HCT116 (cell line): ENCODE measurements around the gene GAB2. TPM values are rescaled to one million over a fixed set of nuclear protein-coding genes. Genes with fewer than 3 reads are reported as not detected.

ENCODE experiments used
- ATAC-seq: fragments of 200-7000 bp; cut with Tn5 transposase; 2 replicates; pipeline ENCODE4 v1.9.1; 2020; ENCODE audit warnings: mild to moderate bottlenecking, moderate library complexity
- BruUV-seq: library from RNA; stranded (reverse); fragments of 400-500 nt; replicated peaks from 2 replicates; lab custom pipeline; 2021; lab: Mats Ljungman, UMichigan
- CTCF ChIA-PET: fragments of 300-600 bp; sonication (Branson Sonifier 250); formaldehyde crosslinking; loops from one replicate; lab custom pipeline; 2021; ENCODE audit warnings: antibody characterized with exemption; lab: Charles Lee
- POLR2A ChIA-PET: fragments of 300-600, 350-600 bp; sonication (Branson Sonifier 250); formaldehyde crosslinking; loops from one replicate; lab custom pipeline; 2021; ENCODE audit warnings: antibody characterized with exemption; lab: Charles Lee
- RAD21 ChIA-PET, 2 experiments: fragments of 300-600 bp; sonication (Branson Sonifier 250); formaldehyde crosslinking; loops; one replicate each; lab custom pipeline; 2023; ENCODE audit warnings: low total read pairs in 2 of 2; ENCODE audit not compliant: uncharacterized antibody in 2 of 2, unreplicated experiment in 2 of 2, low non-redundant PET in 1 of 2; lab: Charles Lee
- DNase-seq: peaks from one replicate; pipeline ENCODE4 v3.0.0-alpha.2; 2010; ENCODE audit warnings: low read depth, low spot score
- H2AFZ ChIP-seq: fragments of 200-600 bp; shearing (Covaris generic), sonication (generic); 2 replicates; pipeline ENCODE4 v1.6.1; 2017; ENCODE audit warnings: low read depth, mixed run types, mixed read lengths, antibody characterized with exemption, low read length; ENCODE audit not compliant: poor library complexity, severe bottlenecking
- H3K27ac ChIP-seq: 2 replicates; pipeline ENCODE4 v1.5.1; 2012; ENCODE audit warnings: low read depth, low read length
- H3K27me3 ChIP-seq: fragments of 200-600 bp; sonication (generic); 2 replicates; pipeline ENCODE4 v1.6.1; 2016; ENCODE audit warnings: mixed run types, low read length, mixed read lengths; ENCODE audit not compliant: insufficient read depth
- H3K36me3 ChIP-seq, 2 experiments: fragments of 200-500 bp in 1 of 2; fragments of 200-600 bp in 1 of 2; sonication (Bioruptor generic) in 1 of 2; sonication (generic) in 1 of 2; 2 replicates each; pipeline versions ENCODE4 v1.5.1 to v1.6.1; 2014 to 2016; ENCODE audit warnings: low read length in 2 of 2, inconsistent platforms in 1 of 2, mixed read lengths in 1 of 2, mixed run types in 1 of 2; ENCODE audit not compliant: insufficient read depth in 2 of 2, control insufficient read depth in 1 of 2
- H3K4me1 ChIP-seq, 2 experiments: fragments of 200-600 bp in 1 of 2; sonication (generic) in 1 of 2; 2 replicates each; pipeline versions ENCODE4 v1.5.1 to v1.6.1; 2012 to 2017; ENCODE audit warnings: low read length in 2 of 2, inconsistent platforms in 1 of 2, mild to moderate bottlenecking in 1 of 2, mixed read lengths in 1 of 2, mixed run types in 1 of 2, moderate library complexity in 1 of 2; ENCODE audit not compliant: insufficient read depth in 2 of 2, control insufficient read depth in 1 of 2
- H3K4me2 ChIP-seq: fragments of 200-600 bp; sonication (generic); 2 replicates; pipeline ENCODE4 v1.6.1; 2017; ENCODE audit warnings: mixed run types, low read length, mixed read lengths
- H3K4me3 ChIP-seq, 2 experiments: fragments of 200-600 bp in 1 of 2; sonication (generic) in 1 of 2; replicated peaks in 1 of 2; 2 replicates each; pipeline ENCODE4 v1.5.1; 2011 to 2016; ENCODE audit warnings: low read length in 2 of 2, control low read depth in 1 of 2, low read depth in 1 of 2, mild to moderate bottlenecking in 1 of 2, mixed read lengths in 1 of 2, mixed run types in 1 of 2
- H3K79me2 ChIP-seq: fragments of 200-600 bp; sonication (generic); 2 replicates; pipeline ENCODE4 v1.6.1; 2017; ENCODE audit warnings: mild to moderate bottlenecking, mixed run types, low read length, moderate library complexity, mixed read lengths; ENCODE audit not compliant: insufficient read depth
- H3K9ac ChIP-seq: fragments of 200-600 bp; sonication (generic); 2 replicates; pipeline ENCODE4 v1.6.1; 2016; ENCODE audit warnings: low read length, mixed read lengths
- H3K9me2 ChIP-seq: fragments of 200-600 bp; sonication (generic), shearing (Covaris generic); 2 replicates; pipeline ENCODE4 v1.6.1; 2017; ENCODE audit warnings: mixed run types, mild to moderate bottlenecking, moderate library complexity; ENCODE audit not compliant: insufficient read depth
- H3K9me3 ChIP-seq, 2 experiments: fragments of 200-500 bp in 1 of 2; fragments of 200-600 bp in 1 of 2; sonication (Bioruptor generic) in 1 of 2; sonication (generic) in 1 of 2; 2 replicates each; pipeline ENCODE4 v1.6.1; 2014 to 2017; ENCODE audit warnings: low read length in 2 of 2, mixed read lengths in 2 of 2, inconsistent platforms in 1 of 2, low read depth in 1 of 2, mild to moderate bottlenecking in 1 of 2, mixed run types in 1 of 2, moderate library complexity in 1 of 2; ENCODE audit not compliant: control insufficient read depth in 1 of 2, insufficient read depth in 1 of 2
- H4K20me1 ChIP-seq: fragments of 200-600 bp; sonication (generic), shearing (Covaris generic); 2 replicates; pipeline ENCODE4 v1.6.1; 2017; ENCODE audit warnings: mixed run types, mild to moderate bottlenecking, moderate library complexity; ENCODE audit not compliant: insufficient read depth
- CEBPB ChIP-seq: IDR thresholded peaks from 2 replicates; pipeline ENCODE4 v1.6.1; 2012; ENCODE audit warnings: low read depth
- EGR1 ChIP-seq: IDR thresholded peaks from 2 replicates; pipeline ENCODE4 v1.6.1; 2012; ENCODE audit warnings: low read depth
- EZH2 ChIP-seq: fragments of 200-600 bp; sonication (generic); IDR thresholded peaks from 2 replicates; pipeline ENCODE4 v1.6.1; 2017; ENCODE audit warnings: antibody characterized with exemption, mixed run types
- FOSL1 ChIP-seq: IDR thresholded peaks from 2 replicates; pipeline ENCODE4 v1.6.1; 2012; ENCODE audit warnings: low read depth
- MAX ChIP-seq: IDR thresholded peaks from 2 replicates; pipeline ENCODE4 v1.6.1; 2012
- POLR2AphosphoS5 ChIP-seq: IDR thresholded peaks from 2 replicates; pipeline ENCODE4 v1.6.1; 2011; ENCODE audit warnings: mild to moderate bottlenecking, low read depth, low read length, moderate library complexity
- RAD21 ChIP-seq: IDR thresholded peaks from 2 replicates; pipeline ENCODE4 v1.6.1; 2012; ENCODE audit warnings: low read depth, mild to moderate bottlenecking
- REST ChIP-seq: IDR thresholded peaks from 2 replicates; pipeline ENCODE4 v1.6.1; 2012; ENCODE audit warnings: low read depth
- SIN3A ChIP-seq: IDR thresholded peaks from 2 replicates; pipeline ENCODE4 v1.6.1; 2012; ENCODE audit warnings: low read depth
- SP1 ChIP-seq: IDR thresholded peaks from 2 replicates; pipeline ENCODE4 v1.6.1; 2012; ENCODE audit warnings: low read depth
- SRF ChIP-seq: IDR thresholded peaks from 2 replicates; pipeline ENCODE4 v1.6.1; 2012; ENCODE audit warnings: low read depth
- TCF7L2 ChIP-seq: IDR thresholded peaks from 2 replicates; pipeline ENCODE4 v1.7.0; 2011; ENCODE audit warnings: borderline replicate concordance, inconsistent platforms; ENCODE audit not compliant: insufficient read depth, insufficient read length; ENCODE audit errors: extremely low read depth
- ZBTB33 ChIP-seq: IDR thresholded peaks from 2 replicates; pipeline ENCODE4 v1.6.1; 2011; ENCODE audit warnings: mild to moderate bottlenecking, low read length, moderate library complexity; ENCODE audit not compliant: insufficient replicate concordance; ENCODE audit errors: extremely low read depth
- ZFX ChIP-seq: fragments of 450-650 bp; IDR thresholded peaks from 2 replicates; pipeline ENCODE4 v1.6.1; 2017
- ZNF274 ChIP-seq: fragments of 200-500 bp; sonication (Bioruptor generic); IDR thresholded peaks from 2 replicates; pipeline ENCODE4 v1.6.1; 2014; ENCODE audit warnings: mild to moderate bottlenecking, low read depth, low read length, inconsistent platforms
- intact Hi-C: fragments of 100-400 bp; cut with micrococcal nuclease; formaldehyde crosslinking; loops from 2 replicates; pipeline ENCODE4 v1.10.0; 2022
- total RNA-seq: library from RNA; stranded (reverse); gene quantifications from one replicate; pipeline ENCODE4 v1.2.1, GENCODE V29; 2021; ENCODE audit not compliant: unreplicated experiment
- TF ChIP-seq, protein P1 (sequence below): IDR thresholded peaks from 2 replicates; pipeline ENCODE4 v1.6.1; 2012

The GAB2 gene
- total RNA-seq, 1 experiment from 2014 or later = 1.9 TPM

DNA sequence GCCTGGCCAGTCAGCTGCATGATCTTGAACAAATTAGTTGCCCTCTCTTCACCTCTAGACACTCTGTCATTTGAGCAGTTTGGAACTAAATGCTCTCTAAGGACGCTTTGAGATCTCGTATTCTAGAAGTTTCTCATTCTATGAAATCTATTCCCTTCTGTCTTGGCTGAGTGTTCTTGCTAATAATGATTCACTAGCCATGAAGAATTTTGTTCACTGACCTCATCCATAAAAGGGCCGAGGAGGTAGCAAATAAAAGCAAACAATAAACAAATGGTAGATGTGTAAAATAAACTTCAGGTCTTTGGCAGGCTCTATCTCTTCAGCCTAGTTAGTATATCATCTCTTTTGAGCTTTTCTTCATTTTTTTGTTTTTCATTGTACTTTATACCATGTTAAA is 152.3 kb downstream of the GAB2 start (continued):
- no peak for TF ChIP-seq EZH2
- no peak for TF ChIP-seq MAX
- no peak for TF ChIP-seq SRF
- TF ChIP-seq REST = no peak
- no peak for TF ChIP-seq TCF7L2
- TF ChIP-seq ZNF274 = no peak
- no peak for TF ChIP-seq FOSL1
- no peak for TF ChIP-seq POLR2AphosphoS5

DNA sequence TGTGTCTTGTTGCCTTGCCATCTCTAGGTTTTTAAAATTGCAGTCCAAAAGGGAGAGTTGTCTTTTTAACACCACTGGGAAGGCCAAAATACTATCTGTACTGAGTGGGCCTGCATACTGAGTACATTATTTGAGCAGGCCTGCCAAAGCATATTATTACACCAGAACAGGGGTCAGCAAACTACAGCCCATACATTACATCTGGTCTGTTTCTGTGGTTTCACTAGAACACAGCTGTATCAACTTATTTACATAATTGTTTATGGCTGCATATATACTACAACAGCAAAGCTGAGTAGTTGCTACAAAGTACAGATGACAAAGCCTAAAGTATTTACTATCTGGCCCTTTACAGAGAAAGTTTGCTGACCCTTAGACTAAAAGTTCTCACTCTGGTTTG is 154.9 kb downstream of the GAB2 start:
- no peak for DNase-seq
- Histone ChIP-seq H3K4me1 (no peaks in the 10 kb centered on the region), H3K79me2 (no peaks in the 10 kb centered on the region), H3K4me2 (no peak overlapping the region), H3K27me3 (no peaks in the 10 kb centered on the region), H3K9me2 (no peaks in the 10 kb centered on the region), H3K27ac (no peak overlapping the region), H3K9ac (no peak overlapping the region), H3K4me3 (no peak overlapping the region), H3K36me3 (no peaks in the 10 kb centered on the region), H2AFZ (no peak overlapping the region), H3K9me3 (no peaks in the 10 kb centered on the region), H4K20me1 (no peaks in the 10 kb centered on the region)
- BruUV-seq = no TSS peak
- ChIA-PET CTCF (no interaction called here), POLR2A (interaction anchor here (0.5 kb wide), 1 partner anchor 29 kb away, joined by 3 read pairs; no protein-coding TSS in a partner anchor), RAD21 (no interaction called here)
- ATAC-seq = no peak
- intact Hi-C loops = no loop called here
- TF ChIP-seq SP1 (no peak), ZFX (no peak), EGR1 (no peak), CEBPB (no peak), POLR2AphosphoS5 (no peak), RAD21 (no peak), SIN3A (no peak), SRF (no peak), ZBTB33 (no peak)
- TF ChIP-seq, protein P1, sequence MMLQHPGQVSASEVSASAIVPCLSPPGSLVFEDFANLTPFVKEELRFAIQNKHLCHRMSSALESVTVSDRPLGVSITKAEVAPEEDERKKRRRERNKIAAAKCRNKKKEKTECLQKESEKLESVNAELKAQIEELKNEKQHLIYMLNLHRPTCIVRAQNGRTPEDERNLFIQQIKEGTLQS = no peak
